ENCODE measurements around the gene DTNB.

Gene DTNB

GRCh38 chr2:25505622-25506021, 167.8 kb downstream of the DTNB start:
- H3K4me3 ChIP-seq (ENCODE audit: low read depth, low read length): no peak overlapping the region
- H3K36me3 ChIP-seq (ENCODE audit: control insufficient read depth in 2 of 2, insufficient read depth in 1 of 2, low read length in 2 of 2): no peaks in the 10 kb centered on the region; a peak in 1 of 3 replicates
- TF ChIP-seq YY2 (tag by site-specific recombination; IDR thresholded peaks at IDR 0.05): no peak
- TF ChIP-seq ZNF366 (tag by site-specific recombination; conservative IDR thresholded peaks at IDR 0.05): no peak
- TF ChIP-seq ZNF660 (tag by site-specific recombination; IDR thresholded peaks at IDR 0.05): no peak
- no peak for TF ChIP-seq ELK4 (IDR thresholded peaks at IDR 0.05; ENCODE audit: borderline replicate concordance, low read depth, low read length)
- no peak for TF ChIP-seq ZNF561 (tag by site-specific recombination; IDR thresholded peaks at IDR 0.05; ENCODE audit: borderline replicate concordance)
- TF ChIP-seq ZNF266 (tag by site-specific recombination; IDR thresholded peaks at IDR 0.05; ENCODE audit: low read depth): no peak
- TF ChIP-seq ZNF292 (tag by site-specific recombination; IDR thresholded peaks at IDR 0.05; ENCODE audit: borderline replicate concordance, low read depth): no peak
- no peak for TF ChIP-seq HOXD13 (CRISPR knock-in tag; IDR thresholded peaks at IDR 0.05; ENCODE audit: borderline replicate concordance)
- ChIA-PET CTCF (interaction anchor here (1.0 to 2.3 kb wide), 4 partner anchors 11 to 129 kb away, joined by 3 to 5 read pairs (median 3); no protein-coding TSS in a partner anchor), POLR2A (no interaction called here)
- no peak overlapping the region for H3K27ac ChIP-seq (ENCODE audit: extremely low read depth, low read depth, low read length)
- H3K9me3 ChIP-seq (ENCODE audit: control insufficient read depth, insufficient read depth, low read depth, low read length): no peaks in the 10 kb centered on the region
- no peaks in the 10 kb centered on the region for H3K4me1 ChIP-seq (ENCODE audit: control insufficient read depth, insufficient read depth, low read length)

GRCh38 chr2:25505182-25505581, 168.2 kb downstream of the DTNB start:
- Histone ChIP-seq H3K27ac (ENCODE audit: extremely low read depth, low read depth, low read length) (no peak overlapping the region), H3K36me3 (ENCODE audit: control insufficient read depth in 2 of 2, insufficient read depth in 1 of 2, low read length in 2 of 2) (no peaks in the 10 kb centered on the region; a peak in 1 of 3 replicates), H3K9me3 (ENCODE audit: control insufficient read depth, insufficient read depth, low read depth, low read length) (no peaks in the 10 kb centered on the region), H3K4me3 (ENCODE audit: low read depth, low read length) (no peak overlapping the region), H3K4me1 (ENCODE audit: control insufficient read depth, insufficient read depth, low read length) (no peaks in the 10 kb centered on the region)
- POLR2A ChIA-PET: no interaction called here
- CTCF ChIA-PET: interaction anchor here (1.0 to 2.3 kb wide), 4 partner anchors 10 to 129 kb away, joined by 3 to 5 read pairs (median 3); no protein-coding TSS in a partner anchor
- no peak for TF ChIP-seq ZNF391 (tag by site-specific recombination; IDR thresholded peaks at IDR 0.05; ENCODE audit: borderline replicate concordance, low read depth)
- TF ChIP-seq ZNF521 (tag by site-specific recombination; IDR thresholded peaks at IDR 0.05): no peak
- TF ChIP-seq ZNF10 (tag by site-specific recombination; IDR thresholded peaks at IDR 0.05): no peak
- TF ChIP-seq GLIS1 (tag by site-specific recombination; IDR thresholded peaks at IDR 0.05): no peak
- TF ChIP-seq GLI4 (tag by site-specific recombination; IDR thresholded peaks at IDR 0.05): no peak
- no peak for TF ChIP-seq ZNF549 (tag by site-specific recombination; IDR thresholded peaks at IDR 0.05)
- TF ChIP-seq ZBTB49 (tag by site-specific recombination; IDR thresholded peaks at IDR 0.05; ENCODE audit: low read depth): no peak
- no peak for TF ChIP-seq ZSCAN16 (tag by site-specific recombination; IDR thresholded peaks at IDR 0.05)

GRCh38 chr2:25504266-25504665, 169.1 kb downstream of the DTNB start:
- Histone ChIP-seq H3K4me3 (ENCODE audit: low read depth, low read length) (no peak overlapping the region), H3K9me3 (ENCODE audit: control insufficient read depth, insufficient read depth, low read depth, low read length) (no peaks in the 10 kb centered on the region), H3K27ac (ENCODE audit: extremely low read depth, low read depth, low read length) (no peak overlapping the region), H3K36me3 (ENCODE audit: control insufficient read depth in 2 of 2, insufficient read depth in 1 of 2, low read length in 2 of 2) (no peaks in the 10 kb centered on the region; a peak in 1 of 3 replicates), H3K4me1 (ENCODE audit: control insufficient read depth, insufficient read depth, low read length) (no peaks in the 10 kb centered on the region)
- TF ChIP-seq ZNF777 (tag by site-specific recombination; IDR thresholded peaks at IDR 0.05; ENCODE audit: borderline replicate concordance) (peak; percentile 20; the same call in 1 of the 2 replicates), ZNF248 (tag by site-specific recombination; IDR thresholded peaks at IDR 0.05) (0 out of 2 replicates have a peak, but pooled peaks have one; percentile 8), ZNF366 (tag by site-specific recombination; conservative IDR thresholded peaks at IDR 0.05) (peak; percentile 99), SP7 (tag by site-specific recombination; IDR thresholded peaks at IDR 0.05) (no peak)
- ChIA-PET POLR2A (no interaction called here), CTCF (interaction anchor here (2.3 kb wide), 1 partner anchor 128 kb away, joined by 5 read pairs; no protein-coding TSS in a partner anchor)
